Neural progenitor cell (in vitro differentiated cells): Measurements from ENCODE around the gene MSI2. TPM values are rescaled to one million over a fixed set of nuclear protein-coding genes. Genes with fewer than 3 reads are reported as not detected.

Experiments
- DNase-seq: peaks from one replicate; pipeline ENCODE4 v3.0.0-alpha.2; 2016; ENCODE audit warnings: low spot score
- H2AFZ ChIP-seq: fragments of 200-600 bp; sonication (generic); replicated peaks from 2 replicates; pipeline ENCODE4 v1.6.1; 2016; ENCODE audit warnings: antibody characterized with exemption
- H3F3A ChIP-seq: fragments of 200-600 bp; sonication (generic); 2 replicates; pipeline ENCODE4 v1.6.1; 2016; ENCODE audit warnings: antibody characterized with exemption, low read depth
- H3K27ac ChIP-seq: fragments of 200-600 bp; sonication (generic); 2 replicates; pipeline ENCODE4 v1.5.1; 2016; ENCODE audit warnings: mild to moderate bottlenecking
- H3K27me3 ChIP-seq: fragments of 200-600 bp; sonication (generic); 2 replicates; pipeline ENCODE4 v1.6.1; 2016; ENCODE audit warnings: mild to moderate bottlenecking, moderate library complexity
- H3K36me3 ChIP-seq: fragments of 200-600 bp; sonication (generic); 2 replicates; pipeline ENCODE4 v1.5.1; 2016
- H3K4me1 ChIP-seq: fragments of 200-600 bp; sonication (generic); 2 replicates; pipeline ENCODE4 v1.6.1; 2016; ENCODE audit warnings: mixed run types
- H3K4me2 ChIP-seq: fragments of 200-600 bp; sonication (generic); 2 replicates; pipeline ENCODE4 v1.6.1; 2016
- H3K4me3 ChIP-seq: fragments of 200-600 bp; sonication (generic); 2 replicates; pipeline ENCODE4 v1.5.1; 2016
- H3K79me2 ChIP-seq: fragments of 200-600 bp; sonication (generic); 2 replicates; pipeline ENCODE4 v1.6.1; 2016; ENCODE audit warnings: low read depth
- H3K9ac ChIP-seq: fragments of 200-600 bp; sonication (generic); 2 replicates; pipeline ENCODE4 v1.6.1; 2016
- H3K9me3 ChIP-seq: fragments of 200-600 bp; sonication (generic); 2 replicates; pipeline ENCODE4 v1.5.1; 2016; ENCODE audit warnings: low read depth
- H4K20me1 ChIP-seq: fragments of 200-600 bp; sonication (generic); 2 replicates; pipeline ENCODE4 v1.6.1; 2016; ENCODE audit warnings: low read depth
- H3K27ac Mint-ChIP-seq: 3 replicates; pipeline ENCODE4 v1.8.0; 2021; ENCODE audit warnings: mixed read lengths
- H3K27me3 Mint-ChIP-seq: 2 replicates; pipeline ENCODE4 v1.8.0; 2022; ENCODE audit warnings: low read depth, mild to moderate bottlenecking, inconsistent platforms, moderate library complexity, mixed read lengths; ENCODE audit not compliant: insufficient read depth
- H3K36me3 Mint-ChIP-seq: 3 replicates; pipeline ENCODE4 v1.8.0; 2021; ENCODE audit warnings: mixed read lengths
- H3K4me1 Mint-ChIP-seq: 3 replicates; pipeline ENCODE4 v1.8.0; 2021; ENCODE audit warnings: mixed read lengths
- H3K4me3 Mint-ChIP-seq: 3 replicates; pipeline ENCODE4 v1.8.0; 2021; ENCODE audit warnings: mild to moderate bottlenecking, moderate library complexity, mixed read lengths
- H3K9me3 Mint-ChIP-seq: 3 replicates; pipeline ENCODE4 v1.8.0; 2020; ENCODE audit warnings: mixed read lengths
- CTCF ChIP-seq: fragments of 200-600 bp; sonication (generic); IDR thresholded peaks from 2 replicates; pipeline ENCODE4 v1.5.1; 2017; ENCODE audit warnings: antibody characterized with exemption, mild to moderate bottlenecking
- EZH2 ChIP-seq: fragments of 200-600 bp; sonication (generic); IDR thresholded peaks from 2 replicates; pipeline ENCODE4 v1.6.1; 2017; ENCODE audit warnings: antibody characterized with exemption, mild to moderate bottlenecking, moderate library complexity
- EZH2phosphoT487 ChIP-seq: fragments of 200-600 bp; sonication (generic); IDR thresholded peaks from 2 replicates; pipeline ENCODE4 v1.6.1; 2017; ENCODE audit warnings: antibody characterized with exemption
- total RNA-seq: library from RNA; depleted of rRNA; stranded (reverse); fragments of >200 nt; gene quantifications from 2 replicates; pipeline ENCODE4 v1.2.3, GENCODE V29; 2015; ENCODE audit warnings: low replicate concordance

The MSI2 gene
- total RNA-seq, 1 donor from 2014 or later = 96.9 TPM

DNA sequence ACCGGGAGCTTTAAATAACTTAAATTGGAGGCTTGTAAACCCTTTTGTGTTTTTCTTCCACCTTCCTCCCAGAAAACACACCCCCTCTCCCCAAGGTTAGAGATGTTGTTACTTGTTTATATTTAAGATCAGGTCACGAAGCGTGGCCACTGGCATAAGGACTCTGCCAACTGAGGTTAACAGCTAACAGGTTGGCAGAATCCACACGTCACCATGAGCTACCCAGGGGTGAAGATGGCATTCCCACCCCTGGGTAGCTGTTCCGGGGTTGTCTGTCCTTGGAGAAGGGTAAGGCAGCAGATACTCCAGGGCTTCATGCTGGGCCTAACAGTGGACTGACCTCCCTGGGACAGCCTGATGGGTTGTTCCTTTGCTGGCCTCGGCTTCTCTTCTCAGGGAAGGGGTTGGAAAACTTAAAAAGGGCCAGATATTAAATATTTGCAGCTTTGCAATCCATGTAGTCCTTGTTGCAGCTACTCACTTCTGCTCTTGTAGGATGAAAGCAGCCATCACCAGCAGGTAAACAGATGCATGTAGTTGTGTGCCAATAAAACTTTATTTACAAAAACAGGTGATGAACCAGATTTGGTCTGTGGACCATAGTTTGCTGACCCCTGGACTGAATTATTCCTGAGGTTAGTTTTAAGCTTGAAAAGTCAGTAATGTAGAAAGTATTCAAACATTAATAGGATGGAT lies 148.6 kb downstream of the MSI2 start:
- Histone ChIP-seq H3K4me3 (no peak overlapping the region), H4K20me1 (peaks cover 37% of the 10 kb centered on the region), H3K79me2 (peaks cover 81% of the 10 kb centered on the region), H2AFZ (no peak overlapping the region), H3K4me2 (peak overlapping the region; percentile 51), H3K27ac (peak overlapping the region; percentile 96), H3K27me3 (no peaks in the 10 kb centered on the region), H3K4me1 (peaks cover 86% of the 10 kb centered on the region), H3K36me3 (no peaks in the 10 kb centered on the region), H3K9me3 (no peaks in the 10 kb centered on the region), H3F3A (peaks cover 61% of the 10 kb centered on the region), H3K9ac (no peak overlapping the region)
- peak overlapping the region; percentile 93 for H3K27ac Mint-ChIP-seq
- H3K9me3 Mint-ChIP-seq = no peaks in the 10 kb centered on the region
- TF ChIP-seq CTCF (no peak), EZH2 (no peak), EZH2phosphoT487 (no peak)
- no peak overlapping the region for H3K4me3 Mint-ChIP-seq
- peaks cover 26% of the 10 kb centered on the region for H3K36me3 Mint-ChIP-seq
- no peak for DNase-seq
- H3K27me3 Mint-ChIP-seq = peaks cover 4% of the 10 kb centered on the region
- H3K4me1 Mint-ChIP-seq = peaks cover 98% of the 10 kb centered on the region

- no peak overlapping the region for H3K9ac ChIP-seq
- H3K27ac ChIP-seq = peak overlapping the region; percentile 96
Measured at GRCh38 chr17:57405491-57406072, 149.3 kb downstream of the MSI2 start.

GRCh38 chr17:57406131-57406980 lies 150.0 kb downstream of the MSI2 start:
- Mint-ChIP-seq H3K27ac (peak overlapping the region; percentile 100), H3K4me1 (peaks cover 93% of the 10 kb centered on the region), H3K27me3 (peaks cover 3% of the 10 kb centered on the region), H3K9me3 (peaks cover 2% of the 10 kb centered on the region), H3K36me3 (peaks cover 27% of the 10 kb centered on the region), H3K4me3 (peak overlapping the region; percentile 68)
- Histone ChIP-seq H3K4me2 (peak overlapping the region; percentile 76), H3K27ac (peak overlapping the region; percentile 100), H3K4me3 (no peak overlapping the region), H4K20me1 (peaks cover 26% of the 10 kb centered on the region), H3K4me1 (peaks cover 81% of the 10 kb centered on the region), H3K36me3 (no peaks in the 10 kb centered on the region), H3K9me3 (no peaks in the 10 kb centered on the region), H3K27me3 (no peaks in the 10 kb centered on the region), H3F3A (peaks cover 61% of the 10 kb centered on the region), H2AFZ (no peak overlapping the region), H3K79me2 (peaks cover 81% of the 10 kb centered on the region), H3K9ac (peak overlapping the region; percentile 38)
- peak; percentile 97 for DNase-seq
- TF ChIP-seq EZH2 (no peak), EZH2phosphoT487 (peak; percentile 98)

More at GRCh38 chr17:57405491-57406072, 149.3 kb downstream of the MSI2 start:
- Histone ChIP-seq H3K4me1 (peaks cover 86% of the 10 kb centered on the region), H3K4me2 (peak overlapping the region; percentile 51), H4K20me1 (peaks cover 33% of the 10 kb centered on the region), H3K9me3 (no peaks in the 10 kb centered on the region), H2AFZ (no peak overlapping the region), H3K4me3 (no peak overlapping the region), H3K36me3 (no peaks in the 10 kb centered on the region), H3K79me2 (peaks cover 81% of the 10 kb centered on the region), H3F3A (peaks cover 61% of the 10 kb centered on the region), H3K27me3 (no peaks in the 10 kb centered on the region)
- peak; percentile 19 for DNase-seq
- Mint-ChIP-seq H3K36me3 (peaks cover 25% of the 10 kb centered on the region), H3K27ac (peak overlapping the region; percentile 100), H3K4me1 (peaks cover 98% of the 10 kb centered on the region), H3K4me3 (peak overlapping the region; percentile 7), H3K27me3 (peaks cover 1% of the 10 kb centered on the region), H3K9me3 (no peaks in the 10 kb centered on the region)
- no peak for TF ChIP-seq EZH2phosphoT487
- no peak for TF ChIP-seq EZH2
- TF ChIP-seq CTCF = no peak
